K562 (cell line): ENCODE data around the gene CACTIN.

ENCODE experiments used
- FIP1L1 ChIP-seq: fragments of 200-400 bp; formaldehyde crosslinking; IDR thresholded peaks from 2 replicates; pipeline ENCODE4 v1.6.1; 2018; ENCODE audit warnings: mild to moderate bottlenecking, low read depth, low read length; ENCODE audit not compliant: poor library complexity, severe bottlenecking
- KDM2B ChIP-seq: fragments of 250-450 bp; sonication (Bioruptor Pico); IDR thresholded peaks from 2 replicates; pipeline ENCODE4 v1.8.0; 2021; ENCODE audit warnings: mild to moderate bottlenecking, moderate library complexity
- RFX7 ChIP-seq: fragments of 250-450 bp; sonication (Bioruptor Pico); IDR thresholded peaks from 2 replicates; pipeline ENCODE4 v1.5.1; 2021; ENCODE audit warnings: mild to moderate bottlenecking
- SNRNP70 ChIP-seq: fragments of 200-400 bp; formaldehyde crosslinking; optimal IDR thresholded peaks from 2 replicates; pipeline ENCODE3; 2017; ENCODE audit warnings: low read depth, low read length
- SPI1 ChIP-seq: IDR thresholded peaks from 2 replicates; pipeline ENCODE4 v1.6.1; 2011; ENCODE audit warnings: low read depth, low read length, control low read depth, borderline replicate concordance
- ZBTB1 ChIP-seq: sonication (generic); formaldehyde crosslinking; IDR thresholded peaks from 2 replicates; pipeline ENCODE4 v1.8.1; 2023; ENCODE audit warnings: missing genetic modification reagents, low read depth, mild to moderate bottlenecking, borderline replicate concordance
- TF ChIP-seq, protein P1 (sequence below), 3 experiments: IDR thresholded peaks in 2 of 3; conservative IDR thresholded peaks in 1 of 3; 2 replicates each; pipeline ENCODE4 v1.5.1; 2011 to 2012; ENCODE audit warnings: low read length in 3 of 3, mild to moderate bottlenecking in 3 of 3, control low read depth in 2 of 3, improper control_type of control experiment in 1 of 3, inconsistent platforms in 1 of 3, low read depth in 1 of 3, mixed read lengths in 1 of 3, moderate library complexity in 1 of 3; ENCODE audit not compliant: insufficient read depth in 2 of 3

DNA sequence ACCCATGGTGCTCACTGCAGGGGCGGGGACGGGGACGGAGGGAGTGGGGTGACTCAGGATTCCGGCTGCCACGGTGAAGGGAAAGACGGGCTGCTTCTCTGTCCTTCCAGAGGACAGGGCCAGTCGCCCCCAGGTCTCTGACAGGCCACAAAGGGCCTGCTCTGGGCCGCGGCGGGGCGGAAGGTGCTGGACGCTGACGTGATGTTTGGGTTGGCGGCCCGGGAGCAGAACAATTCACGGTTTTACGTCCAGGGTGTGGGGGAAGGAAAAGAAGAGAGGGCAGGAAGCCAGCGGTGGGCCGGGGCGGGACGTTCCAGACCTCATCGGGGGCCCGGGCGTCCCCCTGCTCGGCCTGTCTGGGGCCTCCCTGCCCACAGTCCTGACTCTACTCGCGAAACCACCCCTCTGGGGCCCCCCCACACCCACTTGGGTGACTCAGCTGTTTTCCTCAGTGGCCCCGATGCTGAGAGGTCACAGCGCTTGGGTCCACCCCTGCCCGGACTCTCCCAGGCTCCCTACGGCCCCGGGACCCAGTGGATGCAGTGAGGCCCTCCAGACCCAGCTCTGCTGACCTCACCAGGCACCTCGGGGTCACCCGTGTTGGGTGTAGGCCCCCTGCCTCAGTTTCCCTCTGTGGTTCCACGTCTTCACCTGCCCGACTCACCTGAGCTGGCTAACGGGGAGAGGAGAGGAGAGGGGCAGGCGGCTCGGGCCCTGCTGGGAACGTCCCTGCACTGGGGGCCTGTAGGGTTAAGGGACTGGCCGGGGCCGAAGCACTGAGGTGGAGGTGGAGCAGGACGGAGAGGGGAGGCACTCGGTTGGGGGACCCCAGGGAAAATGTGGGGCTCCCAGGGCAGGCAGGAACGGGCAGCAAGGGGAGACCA lies 44.4 kb upstream of the CACTIN start:
- TF ChIP-seq FIP1L1: no peak
- TF ChIP-seq, protein P1, sequence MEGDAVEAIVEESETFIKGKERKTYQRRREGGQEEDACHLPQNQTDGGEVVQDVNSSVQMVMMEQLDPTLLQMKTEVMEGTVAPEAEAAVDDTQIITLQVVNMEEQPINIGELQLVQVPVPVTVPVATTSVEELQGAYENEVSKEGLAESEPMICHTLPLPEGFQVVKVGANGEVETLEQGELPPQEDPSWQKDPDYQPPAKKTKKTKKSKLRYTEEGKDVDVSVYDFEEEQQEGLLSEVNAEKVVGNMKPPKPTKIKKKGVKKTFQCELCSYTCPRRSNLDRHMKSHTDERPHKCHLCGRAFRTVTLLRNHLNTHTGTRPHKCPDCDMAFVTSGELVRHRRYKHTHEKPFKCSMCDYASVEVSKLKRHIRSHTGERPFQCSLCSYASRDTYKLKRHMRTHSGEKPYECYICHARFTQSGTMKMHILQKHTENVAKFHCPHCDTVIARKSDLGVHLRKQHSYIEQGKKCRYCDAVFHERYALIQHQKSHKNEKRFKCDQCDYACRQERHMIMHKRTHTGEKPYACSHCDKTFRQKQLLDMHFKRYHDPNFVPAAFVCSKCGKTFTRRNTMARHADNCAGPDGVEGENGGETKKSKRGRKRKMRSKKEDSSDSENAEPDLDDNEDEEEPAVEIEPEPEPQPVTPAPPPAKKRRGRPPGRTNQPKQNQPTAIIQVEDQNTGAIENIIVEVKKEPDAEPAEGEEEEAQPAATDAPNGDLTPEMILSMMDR (IDR thresholded peaks at IDR 0.05 in 2 of 3, conservative IDR thresholded peaks at IDR 0.05 in 1 of 3; ENCODE audit: insufficient read depth in 2 of 3, low read depth in 1 of 3, low read length in 3 of 3): no peak
- peak; percentile 56; the same call in 1 of the 2 replicates for TF ChIP-seq KDM2B (CRISPR knock-in tag)
- TF ChIP-seq ZBTB1 (CRISPR knock-in tag): no peak
- no peak for TF ChIP-seq RFX7 (CRISPR knock-in tag)
- TF ChIP-seq SNRNP70: no peak
- TF ChIP-seq SPI1: no peak
